ENCODE data around the gene MTF1.
A peak's percentile ranks its signal among the peaks of the same experiment; 100 is the strongest.

Gene MTF1

GRCh38 chr1:37845786-37846185, 13.6 kb downstream of the MTF1 start:
- H3K9me3 ChIP-seq (ENCODE audit: severe bottlenecking) = no peaks in the 10 kb centered on the region
- TF ChIP-seq, protein P1, sequence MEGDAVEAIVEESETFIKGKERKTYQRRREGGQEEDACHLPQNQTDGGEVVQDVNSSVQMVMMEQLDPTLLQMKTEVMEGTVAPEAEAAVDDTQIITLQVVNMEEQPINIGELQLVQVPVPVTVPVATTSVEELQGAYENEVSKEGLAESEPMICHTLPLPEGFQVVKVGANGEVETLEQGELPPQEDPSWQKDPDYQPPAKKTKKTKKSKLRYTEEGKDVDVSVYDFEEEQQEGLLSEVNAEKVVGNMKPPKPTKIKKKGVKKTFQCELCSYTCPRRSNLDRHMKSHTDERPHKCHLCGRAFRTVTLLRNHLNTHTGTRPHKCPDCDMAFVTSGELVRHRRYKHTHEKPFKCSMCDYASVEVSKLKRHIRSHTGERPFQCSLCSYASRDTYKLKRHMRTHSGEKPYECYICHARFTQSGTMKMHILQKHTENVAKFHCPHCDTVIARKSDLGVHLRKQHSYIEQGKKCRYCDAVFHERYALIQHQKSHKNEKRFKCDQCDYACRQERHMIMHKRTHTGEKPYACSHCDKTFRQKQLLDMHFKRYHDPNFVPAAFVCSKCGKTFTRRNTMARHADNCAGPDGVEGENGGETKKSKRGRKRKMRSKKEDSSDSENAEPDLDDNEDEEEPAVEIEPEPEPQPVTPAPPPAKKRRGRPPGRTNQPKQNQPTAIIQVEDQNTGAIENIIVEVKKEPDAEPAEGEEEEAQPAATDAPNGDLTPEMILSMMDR (IDR thresholded peaks at IDR 0.05; ENCODE audit: poor library complexity, severe bottlenecking) = no peak
- no peak overlapping the region for H3K4me3 ChIP-seq (ENCODE audit: severe bottlenecking)
- ATAC-seq (ENCODE audit: low read depth) (no peak), DNase-seq (ENCODE audit: low spot score) (no peak)
- peaks cover 9% of the 10 kb centered on the region for H3K4me1 ChIP-seq (ENCODE audit: insufficient read depth, poor library complexity, severe bottlenecking)
- H3K36me3 ChIP-seq (ENCODE audit: low read depth) = peaks cover 15% of the 10 kb centered on the region; the same call in 1 of the 2 replicates
- H3K27ac ChIP-seq (ENCODE audit: poor library complexity, severe bottlenecking) = peak overlapping the region; percentile 25
- no peaks in the 10 kb centered on the region for H3K27me3 ChIP-seq (ENCODE audit: insufficient read depth, poor library complexity, severe bottlenecking)

DNA sequence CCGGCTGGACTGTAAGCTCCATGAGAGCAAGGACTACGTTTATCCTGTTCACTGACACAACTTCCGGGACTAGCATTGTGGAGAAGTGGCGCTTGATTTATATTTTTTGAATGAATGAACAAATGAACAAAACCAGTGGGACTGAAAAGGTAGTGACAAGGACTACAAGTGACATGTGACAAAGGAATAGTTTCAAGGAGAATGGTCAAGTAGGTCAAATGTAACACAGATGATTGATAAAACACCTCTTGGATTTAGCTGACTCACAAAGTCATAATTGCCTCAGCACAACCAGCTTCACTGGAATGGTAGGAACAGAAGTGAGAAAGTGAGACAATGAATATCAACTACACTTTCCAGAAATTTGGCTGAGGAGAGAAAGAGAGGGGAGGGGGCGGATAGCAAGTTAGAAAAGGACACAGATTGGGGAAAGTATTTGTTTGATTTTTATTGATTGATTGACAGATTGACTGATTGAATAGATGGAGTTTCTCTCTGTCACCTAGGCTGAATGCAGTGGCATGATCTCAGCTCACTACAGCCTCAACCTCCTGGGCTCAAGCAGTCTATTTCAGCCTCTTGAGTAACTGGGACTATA, 14.2 kb downstream of the MTF1 start:
- no peaks in the 10 kb centered on the region for H3K27me3 ChIP-seq (ENCODE audit: insufficient read depth, poor library complexity, severe bottlenecking)
- DNase-seq (ENCODE audit: low spot score) = no peak
- H3K9me3 ChIP-seq (ENCODE audit: severe bottlenecking) = no peaks in the 10 kb centered on the region
- TF ChIP-seq, protein P1 (IDR thresholded peaks at IDR 0.05; ENCODE audit: poor library complexity, severe bottlenecking) = no peak
- H3K27ac ChIP-seq (ENCODE audit: poor library complexity, severe bottlenecking) = peak overlapping the region; percentile 25
- H3K4me1 ChIP-seq (ENCODE audit: insufficient read depth, poor library complexity, severe bottlenecking) = peaks cover 5% of the 10 kb centered on the region
- ATAC-seq (ENCODE audit: low read depth) = no peak
- H3K36me3 ChIP-seq (ENCODE audit: low read depth) = peaks cover 15% of the 10 kb centered on the region; the same call in 1 of the 2 replicates
- H3K4me3 ChIP-seq (ENCODE audit: severe bottlenecking) = no peak overlapping the region

DNA sequence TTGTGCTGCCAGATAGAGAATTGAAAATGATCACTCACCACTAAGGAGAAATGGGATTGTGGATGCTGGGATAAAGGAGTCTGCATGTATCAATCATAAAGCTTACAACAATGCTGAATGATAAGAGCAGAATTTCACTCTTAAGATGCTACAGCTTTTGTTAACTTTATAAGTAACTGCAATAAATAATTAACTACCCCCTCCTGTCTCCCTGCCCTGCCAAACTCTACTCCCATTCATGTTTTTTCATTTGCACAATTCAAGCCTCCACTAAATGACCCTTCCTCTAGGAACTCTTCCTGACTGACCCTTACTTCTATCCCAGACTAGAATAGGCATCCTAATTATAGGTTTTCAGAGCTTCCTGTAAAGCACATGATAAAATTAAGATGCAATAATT, 14.9 kb downstream of the MTF1 start:
- H3K4me3 ChIP-seq (ENCODE audit: severe bottlenecking) = no peak overlapping the region
- H3K27ac ChIP-seq (ENCODE audit: poor library complexity, severe bottlenecking) = no peak overlapping the region
- H3K9me3 ChIP-seq (ENCODE audit: severe bottlenecking) = no peaks in the 10 kb centered on the region
- H3K27me3 ChIP-seq (ENCODE audit: insufficient read depth, poor library complexity, severe bottlenecking) = no peaks in the 10 kb centered on the region
- peaks cover 5% of the 10 kb centered on the region for H3K4me1 ChIP-seq (ENCODE audit: insufficient read depth, poor library complexity, severe bottlenecking)
- H3K36me3 ChIP-seq (ENCODE audit: low read depth) = peaks cover 21% of the 10 kb centered on the region
- DNase-seq (ENCODE audit: low spot score) = no peak
- TF ChIP-seq, protein P1 (IDR thresholded peaks at IDR 0.05; ENCODE audit: poor library complexity, severe bottlenecking) = no peak
- ATAC-seq (ENCODE audit: low read depth) = no peak

GRCh38 chr1:37841652-37842051, 17.7 kb downstream of the MTF1 start:
- H3K4me3 ChIP-seq (ENCODE audit: severe bottlenecking) = no peak overlapping the region
- H3K9me3 ChIP-seq (ENCODE audit: severe bottlenecking) = no peaks in the 10 kb centered on the region
- no peak overlapping the region for H3K27ac ChIP-seq (ENCODE audit: poor library complexity, severe bottlenecking)
- H3K27me3 ChIP-seq (ENCODE audit: insufficient read depth, poor library complexity, severe bottlenecking) = no peaks in the 10 kb centered on the region
- ATAC-seq (ENCODE audit: low read depth) (no peak), DNase-seq (ENCODE audit: low spot score) (no peak)
- TF ChIP-seq, protein P1 (IDR thresholded peaks at IDR 0.05; ENCODE audit: poor library complexity, severe bottlenecking) = no peak
- H3K36me3 ChIP-seq (ENCODE audit: low read depth) = peaks cover 44% of the 10 kb centered on the region
- H3K4me1 ChIP-seq (ENCODE audit: insufficient read depth, poor library complexity, severe bottlenecking) = peaks cover 5% of the 10 kb centered on the region

GRCh38 chr1:37840711-37841110, 18.7 kb downstream of the MTF1 start:
- Histone ChIP-seq H3K4me1 (ENCODE audit: insufficient read depth, poor library complexity, severe bottlenecking) (peaks cover 2% of the 10 kb centered on the region), H3K4me3 (ENCODE audit: severe bottlenecking) (no peak overlapping the region), H3K27me3 (ENCODE audit: insufficient read depth, poor library complexity, severe bottlenecking) (no peaks in the 10 kb centered on the region), H3K27ac (ENCODE audit: poor library complexity, severe bottlenecking) (no peak overlapping the region), H3K9me3 (ENCODE audit: severe bottlenecking) (no peaks in the 10 kb centered on the region), H3K36me3 (ENCODE audit: low read depth) (peaks cover 51% of the 10 kb centered on the region)
- no peak for DNase-seq (ENCODE audit: low spot score)
- TF ChIP-seq, protein P1 (IDR thresholded peaks at IDR 0.05; ENCODE audit: poor library complexity, severe bottlenecking) = no peak
- no peak for ATAC-seq (ENCODE audit: low read depth)
